ENCODE data around the gene OLFML1. TPM values are rescaled to one million over a fixed set of nuclear protein-coding genes. Genes with fewer than 3 reads are reported as not detected.

OLFML1 gene
- total and polyA plus RNA-seq, 10 of the 15 experiments (the other 5 are each of a cell fraction or from before 2014, with no cell fraction given): 0.04 to 0.71 (median 0.21) TPM; not detected in 6

- TF ChIP-seq CBX5 (IDR thresholded peaks at IDR 0.05; ENCODE audit: low read depth) (0 out of 2 replicates have a peak, but pooled peaks have one; percentile 38), MEF2B (IDR thresholded peaks at IDR 0.05; ENCODE audit: partially characterized antibody, poor library complexity, severe bottlenecking) (peak; percentile 41), ZNF207 (IDR thresholded peaks at IDR 0.05; ENCODE audit: borderline replicate concordance) (0 out of 2 replicates have a peak, but pooled peaks have one; percentile 43), SKIL (IDR thresholded peaks at IDR 0.05; ENCODE audit: low read depth, poor library complexity, severe bottlenecking) (peak; percentile 18), SMARCA5 (IDR thresholded peaks at IDR 0.05) (peak; percentile 69), ZSCAN29 (IDR thresholded peaks at IDR 0.05) (no peak), HDGF (IDR thresholded peaks at IDR 0.05) (0 out of 2 replicates have a peak, but pooled peaks have one; percentile 8), TCF12 (IDR thresholded peaks at IDR 0.05; ENCODE audit: low read depth, low read length) (peak; percentile 55; the same call in 1 of the 2 replicates), ATF7 (IDR thresholded peaks at IDR 0.05; ENCODE audit: low read depth) (peak; percentile 35; the same call in 1 of the 2 replicates), POLR2A (IDR thresholded peaks at IDR 0.05; ENCODE audit: low read depth, low read length) (peak; percentile 66), ZNF384 (IDR thresholded peaks at IDR 0.05; ENCODE audit: borderline replicate concordance, low read depth, low read length) (peak; percentile 86), POU2F2 (IDR thresholded peaks at IDR 0.05; ENCODE audit: borderline replicate concordance, low read depth, low read length) (peak; percentile 46; the same call in 2 of the 3 replicates), IRF4 (IDR thresholded peaks at IDR 0.05; ENCODE audit: low read depth, low read length) (0 out of 2 replicates have a peak, but pooled peaks have one; percentile 28), CEBPZ (IDR thresholded peaks at IDR 0.05; ENCODE audit: low read depth, low read length) (no peak), TCF3 (IDR thresholded peaks at IDR 0.05; ENCODE audit: borderline replicate concordance, insufficient read depth, low read depth, low read length) (peak; percentile 67; the same call in 1 of the 2 replicates), RELB (IDR thresholded peaks at IDR 0.05; ENCODE audit: low read depth) (no peak), IKZF2 (IDR thresholded peaks at IDR 0.05) (no peak), ZNF217 (IDR thresholded peaks at IDR 0.05) (no peak)
Measured at GRCh38 chr11:7520011-7520942, 35.0 kb downstream of the OLFML1 start (continued).
